Lung (tissue), 12 donors: ENCODE data around the gene CAPN7. TPM values are rescaled to one million over a fixed set of nuclear protein-coding genes. Genes with fewer than 3 reads are reported as not detected.

ENCODE experiments used
- ATAC-seq: fragments of 200-7000 bp; cut with Tn5 transposase; one replicate; pipeline ENCODE4 v1.9.1; 2020; ENCODE audit warnings: moderate number of reproducible peaks; ENCODE audit not compliant: insufficient read depth, low FRiP score
- DNase-seq, 3 donors: peaks; one replicate each; pipeline ENCODE4 v3.0.0-alpha.2; 2013 to 2017
- H3K27ac ChIP-seq, 2 donors: one replicate each; pipeline ENCODE4 v1.5.1; 2013; ENCODE audit warnings: mild to moderate bottlenecking in 2 of 2, moderate library complexity in 2 of 2, control low read depth in 1 of 2, inconsistent platforms in 1 of 2, low read depth in 1 of 2, low read length in 1 of 2
- H3K27me3 ChIP-seq, 3 donors: one replicate each; pipeline ENCODE4 v1.5.1; 2013; ENCODE audit warnings: low read length in 2 of 3; ENCODE audit not compliant: control insufficient read depth in 3 of 3, insufficient read depth in 3 of 3
- H3K36me3 ChIP-seq, 4 donors: one replicate each; pipeline ENCODE4 v1.5.1; 2013; ENCODE audit warnings: low read length in 4 of 4, mild to moderate bottlenecking in 1 of 4, moderate library complexity in 1 of 4; ENCODE audit not compliant: control insufficient read depth in 4 of 4, insufficient read depth in 4 of 4
- H3K4me1 ChIP-seq, 5 donors: one replicate each; pipeline ENCODE4 v1.5.1; 2013; ENCODE audit warnings: low read length in 5 of 5, mild to moderate bottlenecking in 2 of 5, moderate library complexity in 1 of 5; ENCODE audit not compliant: control insufficient read depth in 5 of 5, insufficient read depth in 5 of 5
- H3K4me3 ChIP-seq: one replicate; pipeline ENCODE4 v1.5.1; 2013; ENCODE audit warnings: mild to moderate bottlenecking, control low read depth, moderate library complexity
- H3K9ac ChIP-seq, 2 donors: one replicate each; pipeline ENCODE4 v1.5.1; 2013; ENCODE audit warnings: low read length in 2 of 2, control low read depth in 1 of 2; ENCODE audit not compliant: insufficient read depth in 1 of 2
- H3K9me3 ChIP-seq, 4 donors: one replicate each; pipeline ENCODE4 v1.5.1; 2013; ENCODE audit warnings: low read length in 3 of 4, mild to moderate bottlenecking in 1 of 4, moderate library complexity in 1 of 4; ENCODE audit not compliant: control insufficient read depth in 4 of 4, insufficient read depth in 3 of 4
- CTCF ChIP-seq: IDR thresholded peaks from 2 replicates; pipeline ENCODE4 v1.5.1; 2012; ENCODE audit warnings: mild to moderate bottlenecking; ENCODE audit errors: control extremely low read depth, extremely low read depth
- WGBS, 2 donors: extraction: QIAGEN DNeasy Blood & Tissue Kit; methylation state at CpG; one replicate each; pipeline ENCODE4 v1.1.7; 2013; 5-methylcytosine and 5-hydroxymethylcytosine counted together
- polyA plus RNA-seq, 2 donors: library from polyadenylated mRNA; stranded (reverse); fragments of 200-250 nt; gene quantifications; one replicate each; pipeline ENCODE4 v1.2.1, GENCODE V29; 2013
- total RNA-seq, 2 donors: library from RNA; depleted of rRNA in 1 of 2; stranded (reverse); fragments of >200 nt in 1 of 2; gene quantifications; one replicate each; pipeline ENCODE4 v1.2.1, GENCODE V29; 2014 to 2021
- donor health status: control.
- donor health status: control.
- donor health status: Bipolar disorder and iron deficiency.
- donor health status: healthy.
- donor health status: DM: yes; HTN: yes; CAD: no.

The CAPN7 gene
- total and polyA plus RNA-seq, 4 donors: 14.4 to 97.1 (median 29.2) TPM

- Histone ChIP-seq H3K9me3 (no peaks in the 10 kb centered on the region), H3K4me3 (no peak overlapping the region), H3K27me3 (no peaks in the 10 kb centered on the region), H3K4me1 (peaks cover 0 to 16% (median 0%) of the 10 kb centered on the region in 5 donors), H3K27ac (no peak overlapping the region), H3K36me3 (peaks cover 0 to 2% (median 0%) of the 10 kb centered on the region in 4 donors), H3K9ac (no peak overlapping the region)
- ATAC-seq (no peak), DNase-seq (no peak)
- WGBS, 2 donors: 95 to 100% methylated on average over 1 of the region's 1 CpG
- TF ChIP-seq CTCF: no peak
Observed at GRCh38 chr3:15283702-15284101, 77.7 kb downstream of the CAPN7 start.

GRCh38 chr3:15284121-15284889 is 78.3 kb downstream of the CAPN7 start:
- Histone ChIP-seq H3K4me3 (no peak overlapping the region), H3K9me3 (no peaks in the 10 kb centered on the region), H3K27ac (no peak overlapping the region), H3K9ac (no peak overlapping the region), H3K27me3 (no peaks in the 10 kb centered on the region), H3K4me1 (peaks cover 0 to 16% (median 0%) of the 10 kb centered on the region in 5 donors), H3K36me3 (peaks cover 0 to 2% (median 0%) of the 10 kb centered on the region in 4 donors)
- TF ChIP-seq CTCF: no peak
- DNase-seq (peak; percentile 31 to 36 (median 34)), ATAC-seq (no peak)
- WGBS, 2 donors: 58 to 80% methylated on average over 5 of the region's 5 CpGs

GRCh38 chr3:15286022-15286421 is 80.0 kb downstream of the CAPN7 start:
- ATAC-seq (no peak), DNase-seq (no peak)
- Histone ChIP-seq H3K27ac (peak overlapping the region in 1 of 2 donors; percentile 25), H3K4me3 (no peak overlapping the region), H3K36me3 (peaks cover 0 to 2% (median 0%) of the 10 kb centered on the region in 4 donors), H3K27me3 (no peaks in the 10 kb centered on the region), H3K9ac (no peak overlapping the region), H3K4me1 (peaks cover 0 to 21% (median 0%) of the 10 kb centered on the region in 5 donors), H3K9me3 (no peaks in the 10 kb centered on the region)
- TF ChIP-seq CTCF: no peak
- WGBS, 2 donors: 88 to 93% methylated on average over 8 of the region's 8 CpGs
